Raji (cell line): ENCODE data around the gene PHLDB2.

Experiments used
- POLR2A ChIP-seq: IDR thresholded peaks from 2 replicates; pipeline ENCODE4 v1.6.1; 2011; ENCODE audit warnings: low read depth, low read length, control low read depth; ENCODE audit not compliant: insufficient read depth

Gene PHLDB2

GRCh38 chr3:111837112-111837511 lies 22.0 kb upstream of the PHLDB2 start:
- TF ChIP-seq POLR2A, result no peak

DNA sequence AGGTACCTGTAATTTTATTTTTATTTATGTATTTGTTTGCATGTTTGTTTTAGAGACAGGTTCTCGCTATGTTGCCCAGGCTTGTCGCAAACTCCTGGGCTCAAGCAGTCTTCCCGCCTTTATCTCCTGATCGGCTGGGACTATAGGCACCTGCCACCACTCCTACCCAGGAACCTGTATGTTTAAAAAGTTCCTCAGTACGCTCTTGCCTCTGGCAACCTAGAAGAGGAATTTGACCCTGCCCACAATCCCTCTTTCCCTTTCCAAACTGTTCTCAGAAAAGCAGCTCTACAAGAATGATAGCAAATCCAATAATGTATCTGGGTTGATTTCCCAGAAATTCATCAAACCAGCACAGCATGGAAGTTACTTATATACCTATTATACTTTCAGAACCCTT lies 20.9 kb upstream of the PHLDB2 start:
- no peak for TF ChIP-seq POLR2A

DNA sequence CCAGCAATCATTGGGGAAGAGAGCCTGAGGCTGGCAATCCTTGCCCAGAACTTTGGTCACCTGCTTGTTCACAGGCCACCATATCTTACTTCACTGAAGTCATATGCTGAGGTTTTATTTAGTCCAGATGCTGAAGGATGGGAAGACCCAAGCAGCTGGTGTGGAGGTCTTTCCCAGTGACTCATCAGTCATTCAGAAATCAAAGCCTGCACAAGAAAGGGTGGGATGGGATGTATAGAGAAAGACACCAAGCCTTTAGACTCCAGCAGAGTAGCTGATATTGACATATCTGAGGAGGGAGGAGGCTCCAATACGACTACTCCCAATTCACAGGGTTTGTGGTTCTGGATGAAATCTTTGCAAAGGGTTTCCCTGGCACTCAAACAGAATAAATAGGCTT lies 13.0 kb upstream of the PHLDB2 start:
- TF ChIP-seq POLR2A, result no peak

- no peak for TF ChIP-seq POLR2A
Measured at GRCh38 chr3:111846717-111847116, 12.3 kb upstream of the PHLDB2 start.

DNA sequence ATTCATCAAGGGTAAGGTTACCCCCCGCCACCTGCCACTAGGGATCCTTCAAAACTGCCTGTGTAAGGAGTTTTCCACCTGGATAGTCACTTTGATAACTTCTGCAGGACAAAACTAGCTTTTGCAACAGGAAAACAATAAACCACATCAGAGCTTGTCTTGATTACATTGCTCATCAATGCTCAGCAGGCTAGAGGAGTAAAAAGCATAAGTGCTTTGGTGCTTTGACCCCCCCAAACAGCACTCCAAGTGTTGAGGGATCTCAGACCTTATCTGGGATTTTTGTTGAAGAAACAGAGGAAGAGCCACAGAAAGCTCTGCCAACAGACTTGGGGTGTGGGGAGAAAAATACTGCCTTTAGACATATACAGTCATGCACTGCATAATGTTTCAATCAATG lies 10.8 kb upstream of the PHLDB2 start:
- TF ChIP-seq POLR2A, result no peak

DNA sequence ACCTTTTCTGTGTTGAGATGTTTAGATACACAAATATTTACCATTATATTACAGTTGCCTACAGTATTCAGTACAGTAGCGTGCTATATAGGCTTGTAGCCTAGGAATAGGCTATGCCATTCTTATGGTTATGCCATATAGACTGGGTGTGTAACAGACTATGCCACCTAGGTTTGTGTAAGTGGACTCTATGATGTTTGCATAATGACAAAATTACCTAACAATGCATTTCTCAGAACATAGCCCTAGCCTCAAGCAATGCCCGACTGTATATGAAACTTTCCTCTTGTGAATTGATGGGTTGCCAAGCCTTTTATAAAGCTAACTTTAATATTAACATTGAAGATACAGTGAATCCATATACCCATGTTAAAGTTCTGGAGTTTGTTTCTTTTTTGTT lies 10.3 kb upstream of the PHLDB2 start:
- TF ChIP-seq POLR2A, result no peak

DNA sequence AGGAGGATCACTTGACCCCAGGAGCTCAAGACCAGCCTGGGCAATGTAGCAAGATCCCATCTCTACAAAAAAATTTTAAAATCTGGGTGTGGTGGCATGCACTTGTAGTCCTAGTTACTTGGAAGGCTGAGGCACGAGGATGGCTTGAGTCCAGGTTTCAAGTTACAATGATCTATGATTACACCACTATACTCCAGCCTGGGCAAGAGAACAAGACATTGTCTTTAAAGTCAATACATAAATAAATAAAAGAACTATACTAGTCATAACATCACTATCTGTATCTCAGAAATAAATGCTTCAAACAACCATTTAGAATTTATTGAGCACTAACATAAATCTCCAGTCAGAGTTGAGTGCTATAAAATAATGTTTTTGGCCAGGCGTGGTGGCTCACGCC lies 8.5 kb upstream of the PHLDB2 start:
- TF ChIP-seq POLR2A, result no peak

GRCh38 chr3:111851511-111851954 lies 7.5 kb upstream of the PHLDB2 start:
- no peak for TF ChIP-seq POLR2A

DNA sequence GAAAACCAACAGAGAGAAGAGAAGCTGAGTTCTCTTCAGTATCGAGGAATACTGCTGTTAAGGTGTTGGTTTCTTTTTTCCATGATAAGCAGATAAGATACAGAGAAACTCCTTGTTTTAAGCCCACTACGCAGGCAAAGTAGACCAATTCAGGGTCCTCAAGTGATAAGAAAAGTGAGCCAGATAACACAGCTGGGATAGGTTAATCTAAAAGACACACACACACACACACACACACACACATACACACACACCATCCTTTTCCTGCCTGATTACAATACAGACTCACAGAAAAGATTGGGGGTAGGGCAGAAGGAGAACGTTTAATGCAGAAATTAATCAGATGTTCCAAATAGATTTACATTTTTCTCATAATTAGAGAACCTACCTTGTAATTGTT lies 6.5 kb upstream of the PHLDB2 start:
- no peak for TF ChIP-seq POLR2A

DNA sequence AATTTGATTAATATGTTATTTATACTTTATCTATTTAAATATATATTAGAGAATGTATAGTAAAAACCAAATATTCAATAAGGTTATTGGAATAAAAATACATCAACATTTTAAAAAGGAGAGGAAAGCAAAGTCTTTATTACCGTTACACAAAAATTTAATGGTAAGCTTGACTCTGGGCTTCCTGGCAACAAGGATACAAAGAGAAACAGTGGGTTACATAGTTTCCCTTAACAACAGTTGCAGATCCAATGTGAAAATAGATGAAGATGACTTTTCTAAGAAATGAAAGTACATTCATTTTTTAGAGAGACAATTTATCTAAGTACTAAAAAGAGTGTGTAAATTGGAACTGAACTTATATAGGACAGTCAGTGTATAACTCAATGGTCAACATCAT lies 6.0 kb upstream of the PHLDB2 start:
- TF ChIP-seq POLR2A, result no peak

DNA sequence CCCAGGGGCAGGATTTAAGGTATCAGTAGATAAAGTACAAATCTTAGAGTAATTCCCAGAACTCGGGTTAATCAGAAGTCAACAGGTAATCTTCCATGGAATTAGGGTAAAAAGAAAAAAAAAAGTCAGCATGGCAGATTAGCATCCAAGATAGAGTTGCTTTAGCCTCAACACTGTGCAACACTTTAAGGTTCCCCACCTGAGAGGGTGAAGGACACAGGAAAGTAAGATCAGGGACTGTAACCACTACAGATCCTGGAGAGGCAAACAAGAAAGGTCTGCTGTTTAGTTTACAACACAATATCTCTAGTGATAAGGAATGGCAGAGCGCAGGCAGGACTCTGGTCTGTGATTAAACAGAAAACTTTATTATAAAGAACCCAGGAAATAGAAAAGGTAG lies 4.1 kb upstream of the PHLDB2 start:
- no peak for TF ChIP-seq POLR2A

DNA sequence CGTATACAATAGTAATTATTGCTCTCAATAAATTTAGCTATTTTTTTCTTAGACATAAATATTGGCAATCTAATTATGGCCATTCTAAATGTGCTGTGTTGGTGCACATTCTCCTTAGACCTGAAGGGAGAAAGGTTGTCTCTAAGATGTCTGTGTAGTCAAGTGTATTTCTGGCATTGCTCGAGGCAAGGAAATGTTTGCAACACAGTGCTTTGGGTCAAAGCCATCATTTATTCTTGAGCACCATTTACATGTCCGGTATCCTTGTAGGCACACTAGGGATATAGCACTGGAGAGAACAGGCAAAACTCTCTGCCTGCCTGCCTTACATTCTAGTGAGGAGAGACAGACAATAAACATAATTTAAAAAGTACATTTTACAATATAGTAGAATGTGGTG lies 2.6 kb upstream of the PHLDB2 start:
- no peak for TF ChIP-seq POLR2A

- no peak for TF ChIP-seq POLR2A
Measured at GRCh38 chr3:111857474-111857873, 1.6 kb upstream of the PHLDB2 start.

- TF ChIP-seq POLR2A, result no peak
Measured at GRCh38 chr3:111858642-111859041, 423 bp upstream of the PHLDB2 start.

DNA sequence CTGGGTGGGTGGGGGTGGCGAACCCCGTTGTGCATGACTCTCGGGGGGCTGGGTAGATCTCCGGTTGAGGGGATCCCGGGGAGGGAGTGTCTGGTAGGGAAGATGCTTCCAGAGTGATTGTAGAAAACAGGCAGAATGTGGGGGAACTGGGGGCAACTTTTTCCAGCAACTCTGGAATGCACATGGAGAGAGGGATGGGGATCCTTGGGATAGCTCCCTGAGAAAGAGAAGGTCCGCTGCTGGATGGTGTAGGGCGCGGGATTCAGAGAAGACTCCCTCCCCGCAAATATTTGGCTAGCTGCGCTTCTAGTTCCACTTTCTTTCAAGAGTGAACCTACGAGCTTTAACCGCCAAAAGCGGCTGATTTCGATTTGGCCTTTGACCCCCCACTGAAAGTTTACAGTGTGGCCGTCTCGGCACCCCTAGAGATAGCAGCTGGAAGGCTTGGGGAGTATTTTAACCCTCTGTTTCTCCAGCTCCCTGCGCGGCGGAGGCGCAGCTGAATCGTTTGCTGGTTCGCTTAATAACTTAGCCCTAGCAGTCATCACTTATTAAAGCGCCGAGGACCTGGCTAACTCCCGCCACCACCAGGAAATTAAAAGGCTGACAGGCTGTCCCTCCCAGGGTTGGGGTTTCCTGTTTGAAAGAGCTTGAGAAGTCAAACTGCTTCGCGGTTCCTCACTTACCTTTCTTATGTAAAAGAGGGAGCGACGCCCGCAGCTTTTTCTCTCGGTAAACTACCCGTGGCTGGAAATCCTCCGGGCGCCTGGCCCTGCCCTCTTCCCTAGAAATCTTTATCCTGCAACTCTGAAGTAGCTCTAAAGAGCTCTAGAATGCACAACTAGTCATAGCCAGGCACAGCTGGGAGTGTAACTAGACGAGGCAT lies 1.2 kb downstream of the PHLDB2 start:
- no peak for TF ChIP-seq POLR2A

- no peak for TF ChIP-seq POLR2A
Measured at GRCh38 chr3:111861391-111861790, 2.3 kb downstream of the PHLDB2 start.

DNA sequence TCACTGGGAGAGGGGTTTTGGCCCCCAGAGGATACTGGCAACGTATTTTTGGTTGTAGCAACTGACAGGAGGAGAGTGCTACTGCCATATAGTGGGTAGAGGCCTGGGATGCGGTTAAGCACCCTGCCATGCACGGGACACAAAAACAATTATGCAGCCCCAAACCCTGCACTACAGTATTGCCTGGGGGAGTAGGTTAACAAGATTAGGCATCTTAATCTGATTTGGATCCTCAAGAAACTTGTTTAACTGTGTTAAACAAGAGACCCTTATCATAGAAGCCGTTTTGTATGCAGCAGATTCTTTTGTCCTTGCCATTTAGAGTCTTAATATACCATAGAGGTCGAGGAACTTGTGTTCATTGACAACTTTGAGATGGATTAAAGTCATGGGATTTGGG lies 3.4 kb downstream of the PHLDB2 start:
- TF ChIP-seq POLR2A, result no peak
